Activated T-cell treated with anti-CD3 and anti-CD28 coated beads for 1 hour (primary cell): ENCODE results near the gene CYP2S1.

Source experiments
- DNase-seq: peaks from one replicate; pipeline ENCODE4 v3.0.0-alpha.2; 2020; ENCODE audit warnings: low read depth

The CYP2S1 gene

GRCh38 chr19:41195675-41196497 is 2.9 kb downstream of the CYP2S1 start:
- DNase-seq: no peak

- DNase-seq: no peak
These were observed 5.5 kb downstream of the CYP2S1 start for GRCh38 chr19:41198559-41198958.

GRCh38 chr19:41203371-41203770 is 10.4 kb downstream of the CYP2S1 start:
- DNase-seq: no peak

- peak; percentile 72 for DNase-seq
These were observed 11.3 kb downstream of the CYP2S1 start for GRCh38 chr19:41204338-41204737.

- no peak for DNase-seq
These were observed 13.0 kb downstream of the CYP2S1 start for GRCh38 chr19:41205995-41206394.

GRCh38 chr19:41206456-41206855 is 13.4 kb downstream of the CYP2S1 start:
- no peak for DNase-seq

GRCh38 chr19:41206926-41207750 is 14.1 kb downstream of the CYP2S1 start:
- no peak for DNase-seq

GRCh38 chr19:41214161-41214560 is 21.1 kb downstream of the CYP2S1 start:
- no peak for DNase-seq

- no peak for DNase-seq
These were observed 24.7 kb downstream of the CYP2S1 start for GRCh38 chr19:41217741-41218140.

- no peak for DNase-seq
These were observed 25.2 kb downstream of the CYP2S1 start for GRCh38 chr19:41218249-41218614.

GRCh38 chr19:41218615-41219507 is 25.8 kb downstream of the CYP2S1 start, which contains the start of gene AXL:
TSS of gene AXL (plus strand) at chr19:41219223. CDS start at chr19:41219393, 170 bp downstream.
- DNase-seq: no peak

GRCh38 chr19:41219924-41220567 is 27.0 kb downstream of the CYP2S1 start:
- DNase-seq: no peak

GRCh38 chr19:41220811-41221210 is 27.8 kb downstream of the CYP2S1 start:
- no peak for DNase-seq

GRCh38 chr19:41221514-41222205 is 28.6 kb downstream of the CYP2S1 start:
- DNase-seq: no peak

- DNase-seq: no peak
These were observed 29.2 kb downstream of the CYP2S1 start for GRCh38 chr19:41222240-41222639.

- DNase-seq: no peak
These were observed 30.6 kb downstream of the CYP2S1 start for GRCh38 chr19:41223431-41224234.

- DNase-seq: no peak
These were observed 31.6 kb downstream of the CYP2S1 start for GRCh38 chr19:41224632-41225031.

- DNase-seq: no peak
These were observed 32.4 kb downstream of the CYP2S1 start for GRCh38 chr19:41225238-41226052.
